ENCODE results near the gene MTARC1. TPM values are rescaled to one million over a fixed set of nuclear protein-coding genes. Genes with fewer than 3 reads are reported as not detected.
A peak's percentile ranks its signal among the peaks of the same experiment; 100 is the strongest.

Gene MTARC1
- total and polyA plus RNA-seq, 4 donors = 14.3 to 31.6 (median 23.7) TPM

DNA sequence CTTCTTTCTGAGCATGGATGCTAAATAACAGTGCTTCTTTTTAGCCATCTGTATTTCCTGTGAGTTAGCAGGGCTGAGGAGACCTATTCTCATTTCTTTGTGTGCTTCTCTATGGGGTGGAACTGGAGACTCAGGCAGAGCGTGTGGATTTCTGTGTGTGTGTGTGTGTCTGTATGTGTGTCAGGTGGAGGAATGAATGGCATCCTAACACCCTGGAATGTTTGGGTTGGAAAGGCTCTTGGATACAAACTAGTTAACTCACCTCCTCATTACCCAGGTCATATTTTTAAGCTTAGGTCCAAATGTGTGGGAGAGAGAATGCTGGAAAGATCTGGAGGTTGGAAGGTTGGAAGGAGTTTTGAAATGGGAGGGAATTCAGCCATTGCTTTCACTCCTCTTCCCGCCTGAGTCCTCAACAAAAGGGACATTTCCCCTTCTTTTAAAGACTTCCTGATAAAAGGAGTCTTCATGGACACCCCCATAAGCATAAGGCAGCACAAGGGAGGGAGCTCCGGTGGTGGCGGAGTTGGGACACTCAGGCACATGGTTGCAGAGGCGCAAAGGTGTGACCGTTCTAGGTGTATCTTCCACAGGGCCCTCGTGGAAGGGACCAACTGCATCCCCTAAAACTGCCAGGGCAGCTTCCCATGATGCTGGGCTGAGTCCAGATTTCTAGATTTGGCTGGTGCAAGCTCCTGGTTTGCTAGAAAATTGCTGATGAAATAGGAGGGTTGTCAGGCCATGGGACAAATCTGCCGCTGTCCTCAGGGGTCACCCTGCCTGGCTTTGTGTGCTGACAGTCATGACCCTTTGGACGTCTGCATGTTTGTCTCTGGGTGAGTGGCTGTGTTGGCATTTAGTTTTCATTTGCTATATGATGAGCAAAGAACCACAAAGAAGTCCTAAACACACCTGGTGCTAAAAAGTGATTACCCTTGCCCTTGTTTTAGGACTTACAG is 37.6 kb downstream of the MTARC1 start:
- WGBS (ENCODE audit: insufficient coverage) = 96% methylated on average over 7 of the region's 9 CpGs
- no peak overlapping the region for H3K4me3 ChIP-seq (ENCODE audit: low read depth, low read length)
- no peak for DNase-seq (ENCODE audit: low read depth in 4 of 6, low spot score in 6 of 6)
- H3K36me3 ChIP-seq (ENCODE audit: control insufficient read depth, insufficient read depth, low read length) = no peaks in the 10 kb centered on the region
- no peaks in the 10 kb centered on the region for H3K9me3 ChIP-seq (ENCODE audit: control insufficient read depth, insufficient read depth, low read length)
- no peaks in the 10 kb centered on the region for H3K27me3 ChIP-seq (ENCODE audit: control insufficient read depth, insufficient read depth, low read length)
- H3K27ac ChIP-seq (ENCODE audit: low read depth, low read length) = no peak overlapping the region
- no peaks in the 10 kb centered on the region for H3K4me1 ChIP-seq (ENCODE audit: control insufficient read depth, insufficient read depth, low read length)

- Histone ChIP-seq H3K36me3 (ENCODE audit: control insufficient read depth, insufficient read depth, low read length) (no peaks in the 10 kb centered on the region), H3K4me1 (ENCODE audit: control insufficient read depth, insufficient read depth, low read length) (no peaks in the 10 kb centered on the region), H3K27me3 (ENCODE audit: control insufficient read depth, insufficient read depth, low read length) (no peaks in the 10 kb centered on the region), H3K4me3 (ENCODE audit: low read depth, low read length) (no peak overlapping the region), H3K27ac (ENCODE audit: low read depth, low read length) (no peak overlapping the region), H3K9me3 (ENCODE audit: control insufficient read depth, insufficient read depth, low read length) (no peaks in the 10 kb centered on the region)
- no peak for DNase-seq (ENCODE audit: low read depth in 4 of 6, low spot score in 6 of 6)
- no CpG with 5 or more reads among the region's 6 CpGs for WGBS (ENCODE audit: insufficient coverage)
Observed at GRCh38 chr1:220825819-220826551, 39.3 kb downstream of the MTARC1 start.

DNA sequence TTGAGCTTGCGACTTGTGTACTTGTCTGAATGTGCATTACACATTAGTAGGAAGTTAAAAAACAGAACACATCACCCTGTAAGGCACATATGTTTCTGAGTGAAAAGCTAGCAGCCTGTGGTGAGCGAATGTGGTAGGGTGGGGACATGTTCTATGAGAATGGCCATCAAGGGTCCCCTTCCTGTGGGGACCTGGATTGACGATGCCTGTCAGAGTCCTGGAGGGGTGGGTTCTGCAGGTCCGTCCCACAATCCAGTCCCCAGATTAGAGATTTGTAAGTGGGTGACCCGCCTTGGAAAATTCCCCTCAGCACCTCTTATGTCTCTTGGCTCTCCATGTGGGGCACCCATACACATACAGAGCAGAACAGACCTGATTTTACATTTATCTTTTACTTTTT is 40.0 kb downstream of the MTARC1 start:
- no CpG with 5 or more reads among the region's 5 CpGs for WGBS (ENCODE audit: insufficient coverage)
- no peak for DNase-seq (ENCODE audit: low read depth in 4 of 6, low spot score in 6 of 6)
- no peak overlapping the region for H3K4me3 ChIP-seq (ENCODE audit: low read depth, low read length)
- H3K9me3 ChIP-seq (ENCODE audit: control insufficient read depth, insufficient read depth, low read length) = no peaks in the 10 kb centered on the region
- no peak overlapping the region for H3K27ac ChIP-seq (ENCODE audit: low read depth, low read length)
- no peaks in the 10 kb centered on the region for H3K36me3 ChIP-seq (ENCODE audit: control insufficient read depth, insufficient read depth, low read length)
- no peaks in the 10 kb centered on the region for H3K4me1 ChIP-seq (ENCODE audit: control insufficient read depth, insufficient read depth, low read length)
- H3K27me3 ChIP-seq (ENCODE audit: control insufficient read depth, insufficient read depth, low read length) = no peaks in the 10 kb centered on the region

DNA sequence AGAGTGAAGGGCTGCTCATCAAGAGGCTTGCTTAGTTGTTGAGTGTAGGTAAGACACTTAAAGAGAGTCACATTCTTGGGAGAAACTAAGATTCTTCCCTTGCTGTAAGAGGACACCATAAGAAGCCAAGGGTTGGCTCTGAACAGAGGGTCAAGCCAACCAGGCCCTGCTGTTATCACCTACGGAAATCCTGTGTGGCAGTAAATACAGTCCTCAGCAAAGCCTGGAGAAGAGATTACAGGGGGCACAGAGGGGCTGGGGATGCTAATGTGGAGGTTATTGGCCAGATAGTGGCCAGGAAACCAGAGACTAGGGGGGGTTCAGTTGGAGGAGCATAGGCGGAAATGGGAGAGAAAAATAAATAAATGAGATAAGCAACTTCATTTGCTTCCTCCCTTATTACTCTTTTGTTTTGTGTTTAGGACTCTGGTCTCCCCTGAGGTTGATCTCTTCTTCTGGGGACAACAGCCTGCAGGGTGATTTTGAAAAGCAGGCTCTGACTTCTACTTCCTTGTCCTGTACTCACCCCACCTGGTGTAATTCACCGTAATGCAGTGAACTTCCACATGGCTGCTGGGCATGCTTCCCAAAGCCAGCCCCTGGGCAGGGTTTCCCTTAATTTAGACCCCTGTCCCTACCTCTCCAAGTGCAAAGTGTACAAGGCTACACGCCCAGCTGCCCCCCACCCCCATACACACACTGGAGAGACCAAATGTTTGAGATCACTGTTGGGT is 40.9 kb downstream of the MTARC1 start:
- DNase-seq (ENCODE audit: low read depth in 4 of 6, low spot score in 6 of 6) = no peak
- Histone ChIP-seq H3K9me3 (ENCODE audit: control insufficient read depth, insufficient read depth, low read length) (no peaks in the 10 kb centered on the region), H3K27ac (ENCODE audit: low read depth, low read length) (no peak overlapping the region), H3K4me1 (ENCODE audit: control insufficient read depth, insufficient read depth, low read length) (no peaks in the 10 kb centered on the region), H3K36me3 (ENCODE audit: control insufficient read depth, insufficient read depth, low read length) (no peaks in the 10 kb centered on the region), H3K27me3 (ENCODE audit: control insufficient read depth, insufficient read depth, low read length) (no peaks in the 10 kb centered on the region), H3K4me3 (ENCODE audit: low read depth, low read length) (no peak overlapping the region)
- 66% methylated on average over 2 of the region's 4 CpGs for WGBS (ENCODE audit: insufficient coverage)

- H3K4me1 ChIP-seq (ENCODE audit: control insufficient read depth, insufficient read depth, low read length) = no peaks in the 10 kb centered on the region
- H3K36me3 ChIP-seq (ENCODE audit: control insufficient read depth, insufficient read depth, low read length) = no peaks in the 10 kb centered on the region
- H3K27me3 ChIP-seq (ENCODE audit: control insufficient read depth, insufficient read depth, low read length) = no peaks in the 10 kb centered on the region
- H3K9me3 ChIP-seq (ENCODE audit: control insufficient read depth, insufficient read depth, low read length) = no peaks in the 10 kb centered on the region
- WGBS (ENCODE audit: insufficient coverage) = 94% methylated on average over 4 of the region's 4 CpGs
- peak in 1 of 6 donors; percentile 66 for DNase-seq (ENCODE audit: low read depth in 4 of 6, low spot score in 6 of 6)
- H3K27ac ChIP-seq (ENCODE audit: low read depth, low read length) = no peak overlapping the region
- no peak overlapping the region for H3K4me3 ChIP-seq (ENCODE audit: low read depth, low read length)
Observed at GRCh38 chr1:220828179-220828490, 41.4 kb downstream of the MTARC1 start.

DNA sequence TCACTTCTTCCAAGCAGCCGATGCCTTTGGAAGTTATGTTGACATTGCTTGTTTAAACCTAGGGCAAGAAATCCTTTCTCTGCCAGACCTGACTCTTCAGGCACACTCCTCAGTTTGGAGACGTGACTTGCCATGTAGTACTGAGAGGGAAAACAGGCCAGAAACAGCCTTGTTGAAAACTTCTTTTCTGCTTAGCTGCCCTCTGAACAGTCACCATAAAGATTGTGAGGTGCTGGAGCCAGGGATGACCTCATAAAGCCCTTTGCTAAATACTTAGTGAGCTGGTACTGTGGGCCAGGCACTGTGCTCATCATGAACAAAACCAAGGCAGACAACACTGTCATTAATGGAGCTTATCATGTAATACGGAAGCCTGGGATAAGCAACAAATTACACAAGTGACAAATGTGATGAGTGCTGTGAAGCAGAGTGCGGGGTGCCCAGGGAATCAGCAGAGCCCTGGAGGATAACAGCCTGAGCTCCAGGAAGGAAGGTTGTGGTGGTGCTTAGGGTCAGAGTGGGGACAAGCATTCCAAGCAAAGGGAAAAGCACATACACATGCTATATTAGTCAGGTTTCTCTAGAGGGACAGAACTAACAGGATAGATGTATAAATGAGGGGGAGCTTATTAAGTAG is 42.4 kb downstream of the MTARC1 start:
- no peak overlapping the region for H3K27ac ChIP-seq (ENCODE audit: low read depth, low read length)
- no peaks in the 10 kb centered on the region for H3K9me3 ChIP-seq (ENCODE audit: control insufficient read depth, insufficient read depth, low read length)
- no peaks in the 10 kb centered on the region for H3K4me1 ChIP-seq (ENCODE audit: control insufficient read depth, insufficient read depth, low read length)
- WGBS (ENCODE audit: insufficient coverage) = 60% methylated on average over 1 of the region's 4 CpGs
- no peaks in the 10 kb centered on the region for H3K36me3 ChIP-seq (ENCODE audit: control insufficient read depth, insufficient read depth, low read length)
- H3K4me3 ChIP-seq (ENCODE audit: low read depth, low read length) = no peak overlapping the region
- no peak for DNase-seq (ENCODE audit: low read depth in 4 of 6, low spot score in 6 of 6)
- H3K27me3 ChIP-seq (ENCODE audit: control insufficient read depth, insufficient read depth, low read length) = no peaks in the 10 kb centered on the region

- no peaks in the 10 kb centered on the region for H3K4me1 ChIP-seq (ENCODE audit: control insufficient read depth, insufficient read depth, low read length)
- no peaks in the 10 kb centered on the region for H3K27me3 ChIP-seq (ENCODE audit: control insufficient read depth, insufficient read depth, low read length)
- no peaks in the 10 kb centered on the region for H3K36me3 ChIP-seq (ENCODE audit: control insufficient read depth, insufficient read depth, low read length)
- no peak for DNase-seq (ENCODE audit: low read depth in 4 of 6, low spot score in 6 of 6)
- H3K9me3 ChIP-seq (ENCODE audit: control insufficient read depth, insufficient read depth, low read length) = no peaks in the 10 kb centered on the region
- H3K27ac ChIP-seq (ENCODE audit: low read depth, low read length) = no peak overlapping the region
- no peak overlapping the region for H3K4me3 ChIP-seq (ENCODE audit: low read depth, low read length)
- no CpG with 5 or more reads among the region's 2 CpGs for WGBS (ENCODE audit: insufficient coverage)
Observed at GRCh38 chr1:220833436-220833835, 46.7 kb downstream of the MTARC1 start.

GRCh38 chr1:220834155-220834870 is 47.6 kb downstream of the MTARC1 start:
- Histone ChIP-seq H3K27ac (ENCODE audit: low read depth, low read length) (no peak overlapping the region), H3K4me3 (ENCODE audit: low read depth, low read length) (no peak overlapping the region), H3K27me3 (ENCODE audit: control insufficient read depth, insufficient read depth, low read length) (no peaks in the 10 kb centered on the region), H3K36me3 (ENCODE audit: control insufficient read depth, insufficient read depth, low read length) (no peaks in the 10 kb centered on the region), H3K9me3 (ENCODE audit: control insufficient read depth, insufficient read depth, low read length) (no peaks in the 10 kb centered on the region), H3K4me1 (ENCODE audit: control insufficient read depth, insufficient read depth, low read length) (no peaks in the 10 kb centered on the region)
- 80% methylated on average over 4 of the region's 4 CpGs for WGBS (ENCODE audit: insufficient coverage)
- DNase-seq (ENCODE audit: low read depth in 4 of 6, low spot score in 6 of 6) = no peak

Data from spinal cord (tissue), 10 donors.